Suppressor macrophage treated with lipopolysaccharide for 1 hour (primary cell): ENCODE results near the gene PRR5L.

Source experiments
- DNase-seq, 3 donors: peaks; one replicate each; pipeline ENCODE4 v3.0.0-alpha.2; 2020 to 2022

Gene PRR5L

GRCh38 chr11:36443661-36444060 lies 147.6 kb downstream of the PRR5L start:
- DNase-seq: no peak

GRCh38 chr11:36446135-36446534 lies 150.0 kb downstream of the PRR5L start:
- DNase-seq: no peak

GRCh38 chr11:36447514-36447913 lies 151.4 kb downstream of the PRR5L start:
- DNase-seq: no peak

GRCh38 chr11:36447947-36448346 lies 151.9 kb downstream of the PRR5L start:
- DNase-seq: no peak

GRCh38 chr11:36449561-36450096 lies 153.5 kb downstream of the PRR5L start:
- DNase-seq: no peak

GRCh38 chr11:36450110-36450572 lies 154.1 kb downstream of the PRR5L start:
- DNase-seq: peak in 1 of 3 donors; percentile 41

- no peak for DNase-seq
These were observed 155.0 kb downstream of the PRR5L start for GRCh38 chr11:36451045-36451444.

GRCh38 chr11:36451681-36452080 lies 155.6 kb downstream of the PRR5L start:
- no peak for DNase-seq

- no peak for DNase-seq
These were observed 156.3 kb downstream of the PRR5L start for GRCh38 chr11:36452236-36452940.

GRCh38 chr11:36452961-36453360 lies 156.9 kb downstream of the PRR5L start:
- DNase-seq: no peak

- peak; percentile 64 to 67 (median 66) for DNase-seq
These were observed 157.6 kb downstream of the PRR5L start for GRCh38 chr11:36453678-36454077.

GRCh38 chr11:36454551-36454940 lies 158.5 kb downstream of the PRR5L start:
- DNase-seq: no peak

- no peak for DNase-seq
These were observed 159.0 kb downstream of the PRR5L start for GRCh38 chr11:36454941-36455631.

GRCh38 chr11:36455658-36456111 lies 159.6 kb downstream of the PRR5L start:
- peak; percentile 37 to 40 (median 38) for DNase-seq

- no peak for DNase-seq
These were observed 160.1 kb downstream of the PRR5L start for GRCh38 chr11:36456156-36456555.

- no peak for DNase-seq
These were observed 162.2 kb downstream of the PRR5L start for GRCh38 chr11:36458129-36458915.

GRCh38 chr11:36459046-36459445 lies 163.0 kb downstream of the PRR5L start:
- DNase-seq: no peak

- no peak for DNase-seq
These were observed 164.1 kb downstream of the PRR5L start for GRCh38 chr11:36460220-36460619.

GRCh38 chr11:36462321-36462720 lies 166.2 kb downstream of the PRR5L start:
- DNase-seq: no peak

- DNase-seq: no peak
These were observed 167.7 kb downstream of the PRR5L start for GRCh38 chr11:36463781-36464180.

GRCh38 chr11:36464720-36465119 lies 168.6 kb downstream of the PRR5L start:
- no peak for DNase-seq

- DNase-seq: no peak
These were observed 169.5 kb downstream of the PRR5L start for GRCh38 chr11:36465449-36466163.
